GM12892 (cell line): ENCODE data around the gene CD80. TPM values are rescaled to one million over a fixed set of nuclear protein-coding genes. Genes with fewer than 3 reads are reported as not detected.
A peak's percentile ranks its signal among the peaks of the same experiment; 100 is the strongest.

Experiments used
- DNase-seq: peaks from one replicate; pipeline ENCODE4 v3.0.0; 2011; ENCODE audit not compliant: insufficient read length
- FAIRE-seq: peaks from 2 replicates; lab custom pipeline; 2011; peaks lifted over from hg19 to GRCh38; lab: Jason Lieb, UNC
- POLR2A ChIP-seq: IDR thresholded peaks from 2 replicates; pipeline ENCODE4 v1.6.1; 2011; ENCODE audit warnings: low read depth, low read length, control low read depth
- POLR2AphosphoS5 ChIP-seq: IDR thresholded peaks from 2 replicates; pipeline ENCODE4 v1.6.1; 2011; ENCODE audit warnings: low read depth, low read length, control low read depth
- TAF1 ChIP-seq: IDR thresholded peaks from 2 replicates; pipeline ENCODE4 v1.6.1; 2011; ENCODE audit warnings: low read depth, mild to moderate bottlenecking, control low read depth, low read length, borderline replicate concordance
- polyA plus RNA-seq: library from polyadenylated mRNA; unstranded; fragments of >200 nt; gene quantifications from one replicate; pipeline ENCODE4 v1.2.1, GENCODE V29; 2012; ENCODE audit warnings: missing spikeins, inconsistent platforms; ENCODE audit not compliant: missing spikeins

Gene CD80
- 59.9 TPM for polyA plus RNA-seq

- DNase-seq (peak; percentile 27), FAIRE-seq (peak; percentile 99)
- peak; percentile 71; the same call in 1 of the 2 replicates for TF ChIP-seq TAF1
- TF ChIP-seq POLR2AphosphoS5 = peak; percentile 63
- TF ChIP-seq POLR2A = peak; percentile 84
Measured at GRCh38 chr3:119559441-119559963, at the start of gene CD80. TSS of gene CD80 (minus strand) at chr3:119559614. CDS start at chr3:119557728, 1,886 bp downstream.

DNA sequence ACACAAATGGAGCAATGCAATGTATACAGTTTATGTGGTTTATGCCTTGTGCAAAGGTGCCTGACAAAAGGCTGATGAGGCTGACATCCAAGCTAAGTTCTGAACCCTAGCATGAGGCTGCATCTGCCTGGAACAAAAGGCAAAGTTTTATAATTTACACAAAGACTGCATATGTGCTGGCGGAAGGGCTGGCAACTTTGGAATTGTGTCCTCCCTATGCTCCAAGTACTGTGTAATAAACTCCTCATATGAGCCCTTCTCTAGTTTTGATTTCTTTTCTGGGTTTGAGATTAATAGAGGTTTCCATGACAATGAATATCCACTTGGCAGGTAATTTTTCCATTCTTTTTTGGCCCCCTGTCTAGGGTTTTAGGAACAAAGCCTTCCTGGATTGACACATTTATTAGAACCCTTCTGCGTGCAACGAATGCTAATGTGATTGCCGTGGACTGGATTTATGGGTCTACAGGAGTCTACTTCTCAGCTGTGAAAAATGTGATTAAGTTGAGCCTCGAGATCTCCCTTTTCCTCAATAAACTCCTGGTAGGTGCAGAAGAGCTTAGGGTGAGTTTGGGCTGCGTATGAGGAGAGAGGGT is 49.1 kb upstream of the CD80 start:
- FAIRE-seq = no peak
- TF ChIP-seq POLR2AphosphoS5 (no peak), POLR2A (no peak), TAF1 (no peak)
- DNase-seq = no peak

DNA sequence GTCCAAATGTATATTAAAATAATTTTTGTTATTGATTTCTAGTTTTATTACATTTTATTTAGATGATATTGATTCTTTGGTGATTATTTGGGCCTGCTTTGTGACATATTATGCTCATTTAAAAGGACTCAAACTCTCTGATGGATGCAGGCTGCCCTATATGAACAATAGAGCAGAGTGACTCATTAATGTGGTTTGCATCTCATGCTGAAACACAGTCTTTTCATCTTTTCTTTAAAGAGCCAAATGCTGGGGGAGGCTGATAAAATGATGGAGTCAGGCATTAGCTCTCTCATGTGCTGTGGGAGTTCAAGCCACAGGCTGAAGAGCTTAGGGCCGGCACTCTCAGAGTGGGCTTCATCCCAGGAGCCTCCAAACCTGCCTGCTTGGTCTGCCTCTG is 45.5 kb upstream of the CD80 start:
- TF ChIP-seq POLR2A (no peak), POLR2AphosphoS5 (no peak), TAF1 (no peak)
- no peak for FAIRE-seq
- DNase-seq = no peak

- TF ChIP-seq POLR2A (no peak), POLR2AphosphoS5 (no peak), TAF1 (no peak)
- DNase-seq = no peak
- FAIRE-seq = peak; percentile 88
Measured at GRCh38 chr3:119602676-119603075, 43.3 kb upstream of the CD80 start.

DNA sequence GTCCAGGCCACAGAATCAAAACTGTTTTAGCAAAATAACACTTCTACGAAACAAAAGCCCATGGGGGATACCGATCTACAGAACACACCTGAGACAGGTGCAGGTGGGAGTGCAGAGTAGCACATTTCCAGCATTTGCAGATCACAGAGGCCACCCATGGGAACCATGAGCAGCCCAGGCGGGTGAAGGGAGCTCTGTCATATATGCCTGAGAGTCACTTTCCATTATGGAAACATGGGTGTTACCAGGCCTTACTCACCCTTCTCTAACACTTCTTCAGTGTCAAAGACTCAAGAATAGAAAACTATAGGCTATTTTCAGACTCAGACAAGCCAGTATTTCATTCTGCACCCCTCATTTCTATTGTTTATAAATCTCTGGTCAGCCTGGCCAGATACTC is 41.7 kb upstream of the CD80 start:
- no peak for DNase-seq
- no peak for TF ChIP-seq POLR2A
- no peak for TF ChIP-seq TAF1
- TF ChIP-seq POLR2AphosphoS5 = no peak
- no peak for FAIRE-seq

DNA sequence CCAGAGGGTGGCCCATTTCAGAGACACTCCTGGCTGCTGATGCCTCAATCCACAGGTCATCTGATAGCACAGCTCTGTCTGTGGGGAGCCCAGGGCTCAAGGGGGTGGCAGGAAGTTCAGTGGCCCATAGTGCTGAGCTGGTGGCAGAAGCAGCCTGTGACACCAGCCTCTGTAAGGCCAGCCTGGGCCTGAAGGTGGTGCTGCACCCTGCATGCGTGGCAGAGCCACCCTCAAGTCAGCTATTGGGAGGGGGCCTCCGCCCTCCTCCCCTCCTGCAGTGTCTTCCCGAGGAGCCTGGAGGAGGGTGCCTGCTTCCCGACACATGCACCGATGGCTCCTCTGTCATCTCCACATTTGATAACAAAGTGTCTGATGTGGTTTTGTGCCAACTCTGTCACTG is 41.3 kb upstream of the CD80 start:
- TF ChIP-seq TAF1 (no peak), POLR2AphosphoS5 (peak; percentile 65), POLR2A (peak; percentile 30; the same call in 1 of the 2 replicates)
- peak; percentile 42 for DNase-seq
- peak; percentile 88 for FAIRE-seq

GRCh38 chr3:119599558-119600174 is 40.3 kb upstream of the CD80 start:
- no peak for DNase-seq
- FAIRE-seq = peak; percentile 62
- TF ChIP-seq POLR2AphosphoS5 = no peak
- no peak for TF ChIP-seq TAF1
- TF ChIP-seq POLR2A = no peak

- peak; percentile 92 for FAIRE-seq
- no peak for DNase-seq
- TF ChIP-seq POLR2AphosphoS5 (no peak), TAF1 (peak; percentile 15; the same call in 1 of the 2 replicates), POLR2A (0 out of 2 replicates have a peak, but pooled peaks have one; percentile 17)
Measured at GRCh38 chr3:119598410-119599098, 39.1 kb upstream of the CD80 start.

- peak; percentile 28 for TF ChIP-seq POLR2AphosphoS5
- TF ChIP-seq TAF1 = no peak
- 0 out of 2 replicates have a peak, but pooled peaks have one; percentile 17 for TF ChIP-seq POLR2A
- no peak for DNase-seq
- FAIRE-seq = peak; percentile 48
Measured at GRCh38 chr3:119597548-119598288, 38.3 kb upstream of the CD80 start, which contains the start of gene PLA1A. TSS of gene PLA1A (plus strand) at chr3:119597885. CDS start at chr3:119597914, 29 bp downstream.

DNA sequence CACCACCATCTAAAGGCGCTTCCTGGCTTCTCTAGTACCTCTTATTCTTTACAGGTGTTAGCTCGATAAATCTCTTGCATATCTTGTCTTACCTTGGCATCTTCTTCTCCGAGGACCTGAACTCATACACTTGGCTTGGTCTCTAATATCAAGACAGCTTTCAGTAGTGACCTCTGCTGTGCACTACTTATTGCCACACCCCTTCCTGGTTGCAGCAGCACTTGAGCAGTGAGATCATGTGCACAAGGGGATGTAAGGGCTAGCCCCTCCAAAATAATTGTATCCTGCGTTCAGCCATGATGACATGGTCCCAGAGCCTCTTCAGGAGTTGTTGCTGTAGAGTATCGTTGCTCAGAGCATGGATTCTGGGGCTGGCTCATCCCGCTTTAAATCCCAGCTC is 37.0 kb upstream of the CD80 start:
- no peak for DNase-seq
- TF ChIP-seq POLR2A = no peak
- no peak for TF ChIP-seq TAF1
- TF ChIP-seq POLR2AphosphoS5 = no peak
- FAIRE-seq = peak; percentile 80
